HCEC 1CT (cell line): ENCODE measurements around the gene POMC.
"Not testable (repeated sequence)": the region's sequence is repeated elsewhere in the genome, so short reads cannot be mapped to it uniquely, and the experiment has no call there.

Experiments used
- DNase-seq: peaks from one replicate; pipeline ENCODE4 v3.0.0-alpha.2; 2017

Gene POMC

GRCh38 chr2:25168256-25169072, at the start of gene POMC:
TSS of gene POMC (minus strand) at chr2:25168580. CDS start at chr2:25164772, 3,808 bp downstream.
- DNase-seq = no peak

- no peak for DNase-seq
These were observed 49.7 kb upstream of the POMC start for GRCh38 chr2:25218100-25218499.

GRCh38 chr2:25215948-25216679, 47.7 kb upstream of the POMC start:
- DNase-seq = no peak

GRCh38 chr2:25215232-25215631, 46.9 kb upstream of the POMC start:
- DNase-seq = no peak

GRCh38 chr2:25213229-25213628, 44.8 kb upstream of the POMC start:
- no peak for DNase-seq

GRCh38 chr2:25210923-25211322, 42.5 kb upstream of the POMC start:
- DNase-seq = not testable (repeated sequence)

- DNase-seq = no peak
These were observed 38.7 kb upstream of the POMC start for GRCh38 chr2:25207078-25207545.

GRCh38 chr2:25204190-25204838, 35.9 kb upstream of the POMC start:
- DNase-seq = no peak

- no peak for DNase-seq
These were observed 33.9 kb upstream of the POMC start for GRCh38 chr2:25202275-25202674.

GRCh38 chr2:25201794-25202193, 33.4 kb upstream of the POMC start:
- no peak for DNase-seq

GRCh38 chr2:25201265-25201664, 32.9 kb upstream of the POMC start:
- no peak for DNase-seq

- no peak for DNase-seq
These were observed 30.2 kb upstream of the POMC start for GRCh38 chr2:25198576-25198975.

- DNase-seq = no peak
These were observed 29.8 kb upstream of the POMC start for GRCh38 chr2:25198209-25198525.

- DNase-seq = no peak
These were observed 29.2 kb upstream of the POMC start for GRCh38 chr2:25197336-25198208.

- DNase-seq = no peak
These were observed 26.3 kb upstream of the POMC start for GRCh38 chr2:25194576-25195122.

GRCh38 chr2:25190536-25190935, 22.2 kb upstream of the POMC start:
- DNase-seq = no peak

- DNase-seq = no peak
These were observed 20.0 kb upstream of the POMC start for GRCh38 chr2:25188405-25188804.

GRCh38 chr2:25187729-25188350, 19.5 kb upstream of the POMC start:
- no peak for DNase-seq

GRCh38 chr2:25184254-25184653, 15.9 kb upstream of the POMC start:
- no peak for DNase-seq

- no peak for DNase-seq
These were observed 10.6 kb upstream of the POMC start for GRCh38 chr2:25178976-25179375.

GRCh38 chr2:25177211-25177611, 8.8 kb upstream of the POMC start:
- DNase-seq = no peak
